Muscle of arm (tissue), 12 donors: Measurements from ENCODE around the gene DQX1. TPM values are rescaled to one million over a fixed set of nuclear protein-coding genes. Genes with fewer than 3 reads are reported as not detected.
"Not testable (repeated sequence)": the region's sequence is repeated elsewhere in the genome, so short reads cannot be mapped to it uniquely, and the experiment has no call there.

ENCODE experiments used
- DNase-seq: peaks from one replicate; pipeline ENCODE4 v3.0.0-alpha.2; 2013
- polyA plus RNA-seq, 12 donors: library from polyadenylated mRNA; unstranded; fragments of 120-200 nt; gene quantifications; one replicate each; pipeline ENCODE4 v1.2.1, GENCODE V29; 2013; ENCODE audit not compliant: insufficient read length in 12 of 12

The DQX1 gene
- polyA plus RNA-seq, 12 donors: 0.08 to 15.4 (median 1.0) TPM; not detected in 5

- DNase-seq: no peak
Measured at GRCh38 chr2:74497777-74498499, 28.1 kb downstream of the DQX1 start.

DNA sequence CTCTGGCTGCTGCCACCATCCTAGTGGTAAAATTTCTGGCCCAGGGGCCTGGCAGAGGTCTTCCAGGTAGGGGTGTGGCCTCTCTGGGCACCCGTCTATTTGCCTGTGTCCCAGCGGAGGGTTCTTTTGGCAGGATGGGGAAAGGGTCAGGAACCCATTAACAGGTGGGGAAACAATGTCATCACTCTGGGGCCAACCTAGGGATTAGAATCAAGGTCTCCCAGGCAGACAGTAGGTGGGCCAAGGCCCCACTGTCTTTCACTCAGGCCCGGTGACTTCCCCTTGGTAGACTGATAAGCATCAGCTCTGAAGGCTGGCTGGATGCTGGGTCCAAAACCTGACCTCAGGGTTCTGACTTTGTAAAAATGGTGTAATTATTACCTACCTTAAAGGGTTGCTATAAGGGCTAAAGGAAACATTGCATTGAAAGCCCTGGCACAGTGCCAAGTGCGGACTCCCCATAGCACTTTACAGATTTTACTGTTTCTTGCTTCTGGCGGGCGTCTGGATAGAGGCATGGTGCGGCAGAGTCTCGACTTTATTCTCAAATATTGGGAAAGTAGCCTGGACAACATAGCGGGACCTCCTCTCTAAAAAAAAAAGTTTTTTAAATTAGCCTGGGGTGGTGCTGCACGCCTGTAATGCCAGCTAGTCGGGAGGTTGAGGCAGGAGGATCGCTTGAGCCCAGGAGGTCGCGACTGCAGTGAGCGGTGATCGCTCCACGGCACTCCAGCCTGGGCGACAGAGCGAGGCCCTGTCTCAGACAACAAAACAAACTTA, 28.8 kb downstream of the DQX1 start:
- DNase-seq: no peak

DNA sequence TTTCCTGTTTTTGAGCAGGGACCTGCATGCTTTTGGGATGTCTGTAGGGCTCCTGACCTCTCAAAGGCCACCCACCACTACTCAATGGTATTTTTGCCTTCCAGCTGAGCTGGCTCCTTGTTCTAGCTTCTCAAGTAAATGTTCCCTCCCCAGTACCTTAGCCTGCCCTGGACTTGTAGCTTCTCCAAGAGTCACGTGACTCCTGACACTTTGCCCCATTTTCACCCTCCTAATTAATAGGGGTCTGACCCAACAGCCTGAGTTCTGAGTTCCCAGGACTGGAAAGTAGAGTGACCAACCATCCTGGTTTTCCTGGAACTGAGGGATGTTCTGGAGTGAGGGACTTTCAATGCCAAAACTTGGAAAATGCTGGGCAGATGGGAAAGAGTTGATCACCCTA, 30.6 kb downstream of the DQX1 start:
- DNase-seq: no peak

GRCh38 chr2:74493546-74493945, 32.5 kb downstream of the DQX1 start:
- DNase-seq: no peak

DNA sequence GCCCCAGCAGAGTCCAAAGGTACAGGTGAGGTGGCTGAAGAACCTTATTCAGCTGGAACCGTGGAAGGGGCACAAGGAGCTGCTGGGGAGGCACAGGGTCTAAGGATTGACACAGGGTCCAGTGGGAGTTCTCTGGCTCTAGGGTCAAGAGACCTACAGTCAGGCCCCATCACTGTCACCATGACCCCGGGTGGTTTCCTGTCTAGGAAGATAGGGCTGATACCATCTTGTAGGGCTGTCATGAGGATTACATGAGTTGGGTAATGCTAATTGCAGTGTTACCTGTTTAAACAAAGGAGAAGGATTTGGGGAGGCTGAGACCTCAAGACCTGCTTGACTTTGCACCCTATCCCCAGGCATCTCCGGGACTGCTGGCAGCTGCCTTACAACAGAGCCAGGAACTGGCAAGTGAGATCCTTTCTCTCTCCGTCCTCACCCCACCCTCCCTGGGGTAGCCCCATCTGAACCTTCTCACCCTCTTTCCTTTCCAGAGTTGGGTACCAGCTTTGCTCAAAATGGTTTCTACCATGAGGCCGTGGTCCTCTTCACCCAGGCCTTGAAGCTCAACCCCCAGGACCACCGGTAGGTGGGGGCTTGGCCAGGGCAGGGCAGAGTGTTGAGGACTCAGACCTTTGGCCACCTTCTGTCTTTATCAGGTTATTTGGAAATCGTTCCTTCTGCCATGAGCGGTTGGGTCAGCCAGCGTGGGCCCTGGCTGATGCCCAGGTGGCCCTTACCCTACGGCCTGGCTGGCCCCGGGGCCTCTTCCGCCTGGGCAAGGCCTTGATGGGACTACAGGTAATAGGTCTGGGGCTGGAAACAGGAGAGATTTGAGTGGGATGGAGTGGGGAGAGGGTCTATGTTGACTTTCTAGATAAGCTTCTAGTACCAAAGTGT, 34.1 kb downstream of the DQX1 start:
- DNase-seq: no peak

DNA sequence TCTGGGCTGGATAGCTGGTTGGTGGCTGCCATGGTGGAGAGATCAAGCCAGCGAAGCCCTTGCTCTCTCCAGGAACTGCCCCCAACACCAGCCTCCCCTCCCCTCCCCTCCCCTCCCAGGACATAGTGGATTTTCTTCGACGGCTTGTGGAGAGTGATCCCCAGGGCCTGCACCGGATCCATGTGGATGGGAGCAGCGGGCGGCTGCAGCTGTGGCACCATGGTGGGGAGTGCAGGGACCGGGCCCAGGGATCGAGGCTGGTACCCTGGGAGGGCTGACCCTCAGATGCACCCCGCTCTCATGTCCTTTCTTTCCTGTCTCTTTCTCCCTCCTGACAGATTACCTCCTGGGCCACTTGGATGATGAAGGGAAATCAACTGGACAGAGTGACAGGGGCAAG, 36.1 kb downstream of the DQX1 start:
- DNase-seq: no peak

GRCh38 chr2:74488643-74489481, 37.2 kb downstream of the DQX1 start:
- no peak for DNase-seq

GRCh38 chr2:74486141-74486540, 39.9 kb downstream of the DQX1 start:
- no peak for DNase-seq

- DNase-seq: not testable (repeated sequence)
Measured at GRCh38 chr2:74483675-74484164, 42.3 kb downstream of the DQX1 start.

GRCh38 chr2:74482801-74483674, 43.0 kb downstream of the DQX1 start, which contains the start of the genes CCDC142 and TTC31:
Gene CCDC142, minus strand, starts transcription at chr2:74482998. Its CDS starts 161 bp downstream, at chr2:74482837.
Gene TTC31, plus strand, starts transcription at chr2:74483081. Its CDS starts 15 bp downstream, at chr2:74483096.
- DNase-seq: peak; percentile 97

DNA sequence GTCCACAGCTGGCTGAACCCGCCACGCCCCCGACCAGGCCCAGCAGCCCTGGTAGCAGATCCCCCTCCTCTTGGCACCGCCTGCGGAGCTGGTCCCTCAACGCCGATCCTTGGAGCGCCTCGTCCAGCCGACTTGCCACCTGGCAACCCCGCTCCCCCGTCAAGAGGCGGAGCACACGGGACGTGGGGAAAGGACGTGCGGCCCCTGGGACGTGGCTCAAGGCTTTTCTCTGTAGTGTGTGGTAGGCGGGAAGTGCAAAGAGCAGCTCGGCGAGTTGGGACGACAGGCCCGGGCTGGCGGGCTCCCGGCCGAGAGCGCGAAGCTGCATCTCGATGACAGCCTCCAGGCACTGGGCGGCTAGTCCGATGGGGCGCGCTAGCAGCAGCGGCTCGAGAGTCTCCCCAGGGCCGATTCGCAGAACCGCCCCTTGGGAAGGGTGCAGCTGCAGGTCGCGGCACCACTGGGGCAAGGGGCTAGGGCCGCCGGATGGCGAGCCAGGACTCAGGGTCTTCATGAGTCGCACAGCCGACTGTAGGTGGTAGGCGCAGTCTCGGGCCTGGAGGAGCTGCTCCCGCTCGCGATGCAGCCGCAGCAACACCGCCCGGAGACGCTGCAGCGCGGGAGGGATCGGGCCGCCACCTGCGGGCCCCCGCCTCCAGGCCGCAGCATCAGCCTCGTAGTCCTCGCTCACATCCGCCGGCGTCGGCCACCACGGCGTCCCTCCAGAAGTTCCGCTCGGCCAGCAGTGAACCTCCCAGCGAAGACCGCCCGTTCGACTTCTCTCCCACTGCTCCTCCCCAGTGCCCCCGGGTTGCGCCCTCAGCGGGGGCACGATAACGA, 43.9 kb downstream of the DQX1 start:
- no peak for DNase-seq

DNA sequence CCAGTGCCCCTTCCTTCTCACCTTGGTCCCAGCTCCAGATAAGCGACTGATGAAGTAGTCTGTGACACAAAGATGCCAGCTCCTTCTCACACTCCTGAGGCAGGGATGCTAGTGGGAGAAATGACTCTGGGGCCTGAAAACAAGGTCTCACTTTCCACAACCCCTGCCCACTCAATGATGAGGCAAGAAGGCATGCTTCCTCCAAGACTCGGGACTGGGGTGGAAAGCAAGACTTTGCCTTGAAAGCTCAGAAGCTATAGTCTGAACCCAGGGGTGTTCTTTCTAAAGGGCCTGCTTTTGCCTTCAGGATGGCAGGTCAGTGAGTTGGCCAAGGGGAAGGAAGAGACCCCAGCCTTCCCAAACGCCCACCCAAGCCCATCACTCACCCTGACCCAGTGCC, 44.6 kb downstream of the DQX1 start:
- DNase-seq: no peak

GRCh38 chr2:74474899-74475298, 51.1 kb downstream of the DQX1 start:
- no peak for DNase-seq

GRCh38 chr2:74474481-74474880, 51.5 kb downstream of the DQX1 start:
- no peak for DNase-seq

DNA sequence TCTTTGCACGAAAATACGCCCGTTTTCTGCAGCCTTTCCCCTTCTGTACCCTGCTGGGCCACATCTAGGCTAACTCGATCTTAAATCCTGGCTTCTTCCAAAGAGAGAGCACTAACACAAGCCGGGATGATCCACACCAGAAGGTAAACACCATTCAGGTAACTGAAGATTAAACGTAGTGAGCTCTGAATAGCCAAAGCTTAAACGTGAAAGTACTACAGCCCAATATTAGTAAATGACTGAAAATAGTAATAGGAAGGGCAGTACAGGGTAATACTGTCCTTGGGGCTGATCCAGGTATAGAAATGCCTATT, 53.1 kb downstream of the DQX1 start:
- DNase-seq: no peak

GRCh38 chr2:74472086-74472944, 53.7 kb downstream of the DQX1 start, which contains the start of gene MRPL53:
Gene MRPL53, minus strand, starts transcription at chr2:74472680. Its CDS starts 20 bp downstream, at chr2:74472660.
- peak; percentile 97 for DNase-seq

- no peak for DNase-seq
Measured at GRCh38 chr2:74471332-74472065, 54.5 kb downstream of the DQX1 start.
